Suprapubic skin (tissue), 4 donors: ENCODE results near the gene HAPLN2. TPM values are rescaled to one million over a fixed set of nuclear protein-coding genes. Genes with fewer than 3 reads are reported as not detected.
A peak's percentile ranks its signal among the peaks of the same experiment; 100 is the strongest.

ENCODE experiments used
- DNase-seq, 2 donors: peaks; one replicate each; pipeline ENCODE4 v3.0.0-alpha.2; 2019; ENCODE audit warnings: low spot score in 2 of 2
- H3K27ac ChIP-seq: fragments of 200-600 bp; sonication (generic); one replicate; pipeline ENCODE4 v1.5.1; 2019
- H3K27me3 ChIP-seq: fragments of 200-600 bp; sonication (generic); one replicate; pipeline ENCODE4 v1.5.1; 2019
- H3K36me3 ChIP-seq: fragments of 200-600 bp; sonication (generic); one replicate; pipeline ENCODE4 v1.5.1; 2019
- H3K4me1 ChIP-seq: fragments of 200-600 bp; sonication (generic); one replicate; pipeline ENCODE4 v1.5.1; 2019
- H3K4me3 ChIP-seq: fragments of 200-600 bp; sonication (generic); one replicate; pipeline ENCODE4 v1.5.1; 2019; ENCODE audit warnings: mild to moderate bottlenecking
- H3K9me3 ChIP-seq: fragments of 200-600 bp; sonication (generic); one replicate; pipeline ENCODE4 v1.5.1; 2019
- CTCF ChIP-seq, 2 donors: fragments of 200-600 bp in 1 of 2; fragments of 450-650 bp in 1 of 2; sonication (generic) in 1 of 2; IDR thresholded peaks; one replicate each; pipeline ENCODE4 v1.5.1; 2016 to 2019; ENCODE audit warnings: antibody characterized with exemption in 2 of 2, mild to moderate bottlenecking in 1 of 2, moderate library complexity in 1 of 2
- EP300 ChIP-seq: sonication (generic); formaldehyde crosslinking; IDR thresholded peaks from one replicate; pipeline ENCODE4 v1.6.1; 2017; ENCODE audit warnings: antibody characterized with exemption
- POLR2A ChIP-seq, 2 donors: fragments of 450-650 bp; IDR thresholded peaks; one replicate each; pipeline ENCODE4 v1.6.1; 2017; ENCODE audit warnings: antibody characterized with exemption in 2 of 2, mild to moderate bottlenecking in 2 of 2, moderate library complexity in 2 of 2
- POLR2AphosphoS5 ChIP-seq, 3 donors: sonication (generic); formaldehyde crosslinking; IDR thresholded peaks; one replicate each; pipeline ENCODE4 v1.6.1; 2017; ENCODE audit warnings: antibody characterized with exemption in 3 of 3
- whole genome bisulfite sequencing: methylation state at CpG from one replicate; pipeline ENCODE4 v1.1.5; 2018; 5-methylcytosine and 5-hydroxymethylcytosine counted together
- total RNA-seq, 4 donors: library from RNA; depleted of rRNA; stranded (reverse); fragments of >200 nt; gene quantifications; one replicate each; pipeline ENCODE4 v1.1.0, GENCODE V29; 2016

The HAPLN2 gene
- total RNA-seq, 4 donors from 2014 or later = 1.0 to 2.9 TPM; not detected in 2

DNA sequence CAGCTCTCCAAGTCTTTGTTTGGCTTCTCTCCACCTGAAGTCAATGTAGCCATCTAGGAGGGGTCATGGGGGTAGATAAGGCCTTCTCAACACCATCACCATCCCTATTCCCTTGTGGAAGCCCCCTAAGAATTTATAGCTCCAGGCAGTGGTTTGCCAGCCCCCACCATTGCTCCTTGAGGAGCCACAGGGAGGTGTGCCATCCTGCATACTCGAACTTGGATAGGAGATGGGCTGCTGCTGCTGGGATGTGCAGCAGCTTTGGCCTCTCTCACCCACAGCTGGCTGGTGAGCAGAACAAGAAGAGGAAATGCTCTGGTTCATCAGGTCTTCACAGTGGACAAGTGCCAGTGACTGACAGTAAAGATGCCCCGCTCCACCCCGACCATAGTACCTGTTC is 22.8 kb upstream of the HAPLN2 start:
- Histone ChIP-seq H3K27me3 (no peaks in the 10 kb centered on the region), H3K4me1 (peaks cover 21% of the 10 kb centered on the region), H3K4me3 (no peak overlapping the region), H3K9me3 (no peaks in the 10 kb centered on the region), H3K27ac (no peak overlapping the region), H3K36me3 (peaks cover 57% of the 10 kb centered on the region)
- no peak for DNase-seq
- WGBS = 71% methylated on average over 3 of the region's 3 CpGs
- TF ChIP-seq POLR2AphosphoS5 (IDR thresholded peaks at IDR 0.05) (no peak), CTCF (IDR thresholded peaks at IDR 0.05) (no peak), EP300 (no peak), POLR2A (IDR thresholded peaks at IDR 0.05) (no peak)

DNA sequence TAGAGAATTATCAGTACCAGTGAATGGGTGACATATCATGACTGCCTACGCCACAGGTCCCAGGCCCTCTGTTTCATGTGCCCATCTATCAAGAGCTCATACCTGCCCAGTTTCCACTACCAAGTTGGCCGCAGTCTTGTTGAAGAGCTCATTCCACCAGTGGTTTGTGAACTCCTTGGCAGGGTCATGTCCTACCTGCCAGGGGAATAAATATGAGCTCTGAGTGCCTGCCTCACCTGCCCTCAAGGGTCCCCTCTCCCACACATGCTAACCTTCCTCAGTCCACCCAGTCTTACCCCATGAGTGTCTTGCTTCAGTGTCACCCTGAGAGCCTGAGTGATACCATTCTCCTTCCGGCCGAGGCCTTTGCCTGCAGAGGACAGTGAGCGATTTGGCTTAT is 21.1 kb upstream of the HAPLN2 start:
- peaks cover 24% of the 10 kb centered on the region for H3K4me1 ChIP-seq
- WGBS = 90% methylated on average over 5 of the region's 5 CpGs
- TF ChIP-seq POLR2AphosphoS5 (IDR thresholded peaks at IDR 0.05) = no peak
- no peak for TF ChIP-seq CTCF (IDR thresholded peaks at IDR 0.05)
- no peak for TF ChIP-seq EP300
- no peak for TF ChIP-seq POLR2A (IDR thresholded peaks at IDR 0.05)
- no peak overlapping the region for H3K4me3 ChIP-seq
- H3K27ac ChIP-seq = no peak overlapping the region
- no peaks in the 10 kb centered on the region for H3K9me3 ChIP-seq
- no peaks in the 10 kb centered on the region for H3K27me3 ChIP-seq
- DNase-seq = no peak
- peaks cover 57% of the 10 kb centered on the region for H3K36me3 ChIP-seq

- peaks cover 50% of the 10 kb centered on the region for H3K36me3 ChIP-seq
Observed at GRCh38 chr1:156598731-156599432, 20.3 kb upstream of the HAPLN2 start.

DNA sequence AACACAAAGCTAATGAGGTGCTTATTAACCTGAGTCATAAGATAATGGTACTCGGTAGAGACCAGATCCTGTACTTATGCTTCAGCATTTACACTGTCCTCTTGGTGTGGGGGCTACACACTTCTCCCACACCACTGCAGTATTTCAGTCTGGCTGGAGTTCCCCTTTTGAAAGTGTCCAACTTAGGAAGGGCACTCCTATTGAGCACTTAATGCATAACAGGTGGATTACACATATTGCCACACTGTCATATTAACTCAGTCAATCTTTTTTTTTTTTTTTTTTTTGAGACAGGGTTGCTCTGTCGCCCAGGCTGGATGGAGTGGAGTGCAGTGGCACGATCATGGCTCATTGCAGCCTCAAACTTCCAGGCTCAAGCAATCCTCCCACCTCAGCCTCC is 19.4 kb upstream of the HAPLN2 start:
- TF ChIP-seq POLR2AphosphoS5 (IDR thresholded peaks at IDR 0.05) (no peak), EP300 (no peak), POLR2A (IDR thresholded peaks at IDR 0.05) (no peak)
- no peak overlapping the region for H3K27ac ChIP-seq
- 59% methylated on average over 3 of the region's 3 CpGs for WGBS
- peaks cover 41% of the 10 kb centered on the region for H3K36me3 ChIP-seq
- H3K9me3 ChIP-seq = no peaks in the 10 kb centered on the region
- no peak overlapping the region for H3K4me3 ChIP-seq
- DNase-seq = no peak
- H3K4me1 ChIP-seq = peaks cover 24% of the 10 kb centered on the region
- no peaks in the 10 kb centered on the region for H3K27me3 ChIP-seq

More at GRCh38 chr1:156598731-156599432, 20.3 kb upstream of the HAPLN2 start:
- Histone ChIP-seq H3K4me1 (peaks cover 24% of the 10 kb centered on the region), H3K27me3 (no peaks in the 10 kb centered on the region), H3K9me3 (no peaks in the 10 kb centered on the region), H3K27ac (no peak overlapping the region), H3K4me3 (no peak overlapping the region)
- DNase-seq = no peak
- 91% methylated on average over 4 of the region's 4 CpGs for WGBS
- TF ChIP-seq POLR2A (IDR thresholded peaks at IDR 0.05) (no peak), CTCF (IDR thresholded peaks at IDR 0.05) (no peak), EP300 (no peak), POLR2AphosphoS5 (IDR thresholded peaks at IDR 0.05) (no peak)

- Histone ChIP-seq H3K9me3 (no peaks in the 10 kb centered on the region), H3K27ac (peak overlapping the region; percentile 70), H3K4me3 (peak overlapping the region; percentile 67), H3K4me1 (peaks cover 24% of the 10 kb centered on the region), H3K27me3 (no peaks in the 10 kb centered on the region), H3K36me3 (peaks cover 32% of the 10 kb centered on the region)
- 4% methylated on average over 13 of the region's 13 CpGs for WGBS
- no peak for DNase-seq
- TF ChIP-seq EP300 (no peak), CTCF (IDR thresholded peaks at IDR 0.05) (no peak), POLR2A (IDR thresholded peaks at IDR 0.05) (no peak), POLR2AphosphoS5 (IDR thresholded peaks at IDR 0.05) (no peak)
Observed at GRCh38 chr1:156600733-156601121, 18.5 kb upstream of the HAPLN2 start.
